H1 (cell line): ENCODE results near the gene UBN1. TPM values are rescaled to one million over a fixed set of nuclear protein-coding genes. Genes with fewer than 3 reads are reported as not detected.

Experiments used
- CTCF ChIA-PET: fragments of 300-600 bp; sonication (Branson Sonifier 250); formaldehyde crosslinking; loops from one replicate; lab custom pipeline; 2021; ENCODE audit not compliant: partially characterized antibody; lab: Charles Lee
- POLR2A ChIA-PET: fragments of 300-600 bp; sonication (Branson Sonifier 250); formaldehyde crosslinking; loops from one replicate; lab custom pipeline; 2021; ENCODE audit warnings: inconsistent platforms; ENCODE audit not compliant: partially characterized antibody; lab: Charles Lee
- DNase-seq, 2 experiments: peaks; one replicate each; pipeline versions ENCODE4 v3.0.0 to v3.0.0-alpha.2; 2010 to 2022; ENCODE audit warnings: low spot score in 2 of 2, low read depth in 1 of 2, mixed read lengths in 1 of 2
- FAIRE-seq: peaks from 2 replicates; lab custom pipeline; 2011; peaks lifted over from hg19 to GRCh38; lab: Jason Lieb, UNC
- H2AFZ ChIP-seq: 2 replicates; pipeline ENCODE4 v1.8.1; 2012; ENCODE audit warnings: low read length, inconsistent platforms
- H2AK5ac ChIP-seq: 2 replicates; pipeline ENCODE4 v1.6.1; 2013; ENCODE audit warnings: low read depth, low read length
- H2BK120ac ChIP-seq: replicated peaks from 2 replicates; pipeline ENCODE3; 2013; ENCODE audit warnings: low read depth, low read length, inconsistent platforms
- H2BK12ac ChIP-seq: 2 replicates; pipeline ENCODE4 v1.6.1; 2013; ENCODE audit warnings: low read depth, low read length
- H2BK15ac ChIP-seq: 2 replicates; pipeline ENCODE4 v1.6.1; 2013; ENCODE audit warnings: low read length
- H2BK20ac ChIP-seq: 2 replicates; pipeline ENCODE4 v1.6.1; 2013; ENCODE audit warnings: low read length
- H2BK5ac ChIP-seq: 2 replicates; pipeline ENCODE4 v1.6.1; 2013; ENCODE audit warnings: low read depth, low read length
- H3K14ac ChIP-seq: 2 replicates; pipeline ENCODE4 v1.6.1; 2013; ENCODE audit warnings: inconsistent platforms; ENCODE audit not compliant: insufficient read length
- H3K18ac ChIP-seq: 2 replicates; pipeline ENCODE4 v1.6.1; 2013; ENCODE audit warnings: low read length; ENCODE audit errors: extremely low read depth
- H3K23ac ChIP-seq: 2 replicates; pipeline ENCODE4 v1.6.1; 2013; ENCODE audit warnings: inconsistent platforms; ENCODE audit not compliant: insufficient read length
- H3K23me2 ChIP-seq: 2 replicates; pipeline ENCODE4 v1.6.1; 2013; ENCODE audit warnings: low read depth, low read length
- H3K27ac ChIP-seq: 2 replicates; pipeline ENCODE4 v1.6.1; 2011; ENCODE audit warnings: low read depth, low read length, inconsistent platforms
- H3K27me3 ChIP-seq, 4 experiments: replicated peaks in 1 of 4; 1 replicate in 1 of 4; 2 replicates in 3 of 4; pipeline versions ENCODE4 v1.6.1 to v1.8.1; 2011 to 2013; ENCODE audit warnings: low read length in 3 of 4, mild to moderate bottlenecking in 3 of 4, inconsistent platforms in 2 of 4, mixed read lengths in 2 of 4, moderate library complexity in 1 of 4; ENCODE audit not compliant: control insufficient read depth in 3 of 4, insufficient read depth in 3 of 4; ENCODE audit errors: extremely low read depth in 1 of 4
- H3K36me3 ChIP-seq, 4 experiments: 2 replicates each; pipeline versions ENCODE4 v1.6.1 to v1.8.1; 2011 to 2013; ENCODE audit warnings: mild to moderate bottlenecking in 4 of 4, low read length in 3 of 4, moderate library complexity in 2 of 4, control low read depth in 1 of 4, inconsistent platforms in 1 of 4; ENCODE audit not compliant: insufficient read depth in 4 of 4, control insufficient read depth in 2 of 4
- H3K4ac ChIP-seq: replicated peaks from 2 replicates; pipeline ENCODE3; 2013; ENCODE audit warnings: low read length, low read depth, mixed read lengths, inconsistent platforms; ENCODE audit not compliant: insufficient read length
- H3K4me1 ChIP-seq, 4 experiments: replicated peaks in 1 of 4; 1 replicate in 1 of 4; 2 replicates in 3 of 4; pipeline versions ENCODE4 v1.6.1 to v1.8.1; 2011 to 2013; ENCODE audit warnings: low read length in 3 of 4, inconsistent platforms in 2 of 4, mixed read lengths in 1 of 4; ENCODE audit not compliant: insufficient read depth in 4 of 4, control insufficient read depth in 3 of 4
- H3K4me2 ChIP-seq, 2 experiments: 2 replicates each; pipeline versions ENCODE4 v1.6.1 to v1.8.1; 2011 to 2013; ENCODE audit warnings: low read depth in 2 of 2, low read length in 2 of 2, control low read depth in 1 of 2, inconsistent platforms in 1 of 2, mild to moderate bottlenecking in 1 of 2; ENCODE audit not compliant: insufficient read depth in 1 of 2
- H3K4me3 ChIP-seq, 4 experiments: fragments of 200-600, 300-600 bp in 1 of 4; sonication (generic), shearing (Covaris generic), sonication (Bioruptor Twin) in 1 of 4; 2 replicates each; pipeline versions ENCODE4 v1.5.1 to v1.8.1; 2011 to 2016; ENCODE audit warnings: low read length in 4 of 4, low read depth in 3 of 4, control low read depth in 2 of 4, inconsistent platforms in 2 of 4, mild to moderate bottlenecking in 2 of 4, mixed read lengths in 1 of 4, moderate library complexity in 1 of 4; ENCODE audit not compliant: insufficient read depth in 2 of 4; ENCODE audit errors: extremely low read depth in 1 of 4
- H3K56ac ChIP-seq: replicated peaks from 2 replicates; pipeline ENCODE3; 2013; ENCODE audit warnings: low read depth, mild to moderate bottlenecking, mixed read lengths, low read length, inconsistent platforms; ENCODE audit not compliant: insufficient read length
- H3K79me1 ChIP-seq: 2 replicates; pipeline ENCODE4 v1.6.1; 2013; ENCODE audit warnings: low read depth, low read length, control low read depth
- H3K79me2 ChIP-seq, 2 experiments: 2 replicates each; pipeline versions ENCODE4 v1.6.1 to v1.8.1; 2012 to 2013; ENCODE audit warnings: low read length in 2 of 2, mild to moderate bottlenecking in 2 of 2, inconsistent platforms in 1 of 2; ENCODE audit not compliant: insufficient read depth in 2 of 2, control insufficient read depth in 1 of 2
- H3K9ac ChIP-seq, 4 experiments: replicated peaks in 1 of 4; 1 replicate in 1 of 4; 2 replicates in 3 of 4; pipeline versions ENCODE4 v1.6.1 to v1.8.1; 2011 to 2013; ENCODE audit warnings: low read depth in 3 of 4, low read length in 3 of 4, control low read depth in 2 of 4, mild to moderate bottlenecking in 2 of 4, moderate library complexity in 2 of 4, inconsistent platforms in 1 of 4; ENCODE audit errors: extremely low read depth in 1 of 4
- H3K9me3 ChIP-seq, 2 experiments: 2 replicates each; pipeline versions ENCODE4 v1.6.1 to v1.8.1; 2012 to 2013; ENCODE audit warnings: mild to moderate bottlenecking in 2 of 2, moderate library complexity in 2 of 2, control low read depth in 1 of 2, inconsistent platforms in 1 of 2, low read depth in 1 of 2, low read length in 1 of 2, mixed read lengths in 1 of 2; ENCODE audit not compliant: insufficient read depth in 2 of 2
- H4K20me1 ChIP-seq, 2 experiments: replicated peaks in 1 of 2; 2 replicates each; pipeline versions ENCODE3 to v1.8.1; 2011 to 2013; ENCODE audit warnings: inconsistent platforms in 2 of 2, low read length in 2 of 2, mild to moderate bottlenecking in 1 of 2; ENCODE audit not compliant: insufficient read depth in 2 of 2, control insufficient read depth in 1 of 2
- H4K5ac ChIP-seq: 2 replicates; pipeline ENCODE4 v1.6.1; 2013; ENCODE audit warnings: low read length, low read depth, mixed read lengths, inconsistent platforms; ENCODE audit not compliant: insufficient read length
- H4K8ac ChIP-seq: 2 replicates; pipeline ENCODE4 v1.8.0; 2013; ENCODE audit warnings: mild to moderate bottlenecking, moderate library complexity, low read length, inconsistent platforms; ENCODE audit not compliant: insufficient read depth; ENCODE audit errors: extremely low read depth
- H4K91ac ChIP-seq: replicated peaks from 2 replicates; pipeline ENCODE3; 2013; ENCODE audit warnings: low read length, mixed read lengths, inconsistent platforms; ENCODE audit not compliant: insufficient read length
- ASH2L ChIP-seq: fragments of 200-600, 300-600 bp; sonication (generic); IDR thresholded peaks from one replicate; pipeline ENCODE4 v1.7.1; 2017; ENCODE audit warnings: low read length
- CBX5 ChIP-seq: fragments of 300-800, 300-1000 bp; sonication (generic); IDR thresholded peaks from 2 replicates; pipeline ENCODE4 v1.7.1; 2016; ENCODE audit warnings: antibody characterized with exemption, low read length, low read depth
- EGR1 ChIP-seq: IDR thresholded peaks from 2 replicates; pipeline ENCODE4 v1.6.1; 2011; ENCODE audit warnings: low read depth, low read length, borderline replicate concordance
- HDAC2 ChIP-seq, 2 experiments: fragments of 300-600 bp in 1 of 2; sonication (generic) in 1 of 2; IDR thresholded peaks; 2 replicates each; pipeline ENCODE4 v1.6.1; 2011 to 2012; ENCODE audit warnings: low read depth in 2 of 2, low read length in 2 of 2, mild to moderate bottlenecking in 2 of 2, moderate library complexity in 2 of 2, borderline replicate concordance in 1 of 2, inconsistent platforms in 1 of 2
- HDAC6 ChIP-seq: IDR thresholded peaks from one replicate; pipeline ENCODE4 v1.7.1; 2012; ENCODE audit warnings: low read depth, mild to moderate bottlenecking, inconsistent platforms, low read length, moderate library complexity
- PHF8 ChIP-seq: fragments of 200-600 bp; sonication (generic); conservative IDR thresholded peaks from 2 replicates; pipeline ENCODE4 v1.7.1; 2012; ENCODE audit warnings: low read depth, mild to moderate bottlenecking, inconsistent platforms, low read length, moderate library complexity
- POLR2A ChIP-seq, 2 experiments: IDR thresholded peaks; 1 replicate in 1 of 2; 2 replicates in 1 of 2; pipeline ENCODE4 v1.6.1; 2011; ENCODE audit warnings: low read depth in 2 of 2, low read length in 2 of 2, mild to moderate bottlenecking in 2 of 2; ENCODE audit errors: control extremely low read depth in 1 of 2
- POLR2AphosphoS5 ChIP-seq: IDR thresholded peaks from 2 replicates; pipeline ENCODE4 v1.6.1; 2011; ENCODE audit warnings: low read depth, low read length
- RAD21 ChIP-seq, 2 experiments: IDR thresholded peaks in 1 of 2; conservative IDR thresholded peaks in 1 of 2; 2 replicates each; pipeline ENCODE4 v1.6.1; 2011; ENCODE audit warnings: low read depth in 2 of 2, low read length in 2 of 2, improper control_type of control experiment in 1 of 2, inconsistent platforms in 1 of 2, mild to moderate bottlenecking in 1 of 2, moderate library complexity in 1 of 2
- SRF ChIP-seq: IDR thresholded peaks from 2 replicates; pipeline ENCODE4 v1.6.1; 2011; ENCODE audit warnings: mild to moderate bottlenecking, low read depth, low read length, moderate library complexity
- TBP ChIP-seq: IDR thresholded peaks from 2 replicates; pipeline ENCODE4 v1.6.1; 2011; ENCODE audit warnings: low read depth, low read length, improper control_type of control experiment
- YY1 ChIP-seq: IDR thresholded peaks from 2 replicates; pipeline ENCODE4 v1.6.1; 2011; ENCODE audit warnings: low read depth, mild to moderate bottlenecking, low read length
- ZNF274 ChIP-seq: IDR thresholded peaks from 2 replicates; pipeline ENCODE4 v1.7.0; 2012; ENCODE audit warnings: low read length, borderline replicate concordance; ENCODE audit errors: extremely low read depth
- WGBS, 2 experiments: shearing (Covaris generic) in 1 of 2; methylation state at CpG; one replicate each; pipeline versions ENCODE4 v1.1.6 to v1.1.7; 2013 to 2015; ENCODE audit warnings: low lambda C conversion rate in 2 of 2, mixed read lengths in 2 of 2, inconsistent platforms in 1 of 2, low coverage in 1 of 2, missing lambda C conversion rate in 1 of 2; ENCODE audit not compliant: insufficient replicate concordance in 2 of 2, insufficient coverage in 1 of 2, insufficient read length in 1 of 2; ENCODE audit errors: extremely low coverage in 1 of 2, missing lambda C conversion rate in 1 of 2; 5-methylcytosine and 5-hydroxymethylcytosine counted together
- polyA plus RNA-seq, 7 experiments: library from polyadenylated mRNA; depleted of rRNA in 3 of 7; stranded (reverse) in 5 of 7; unstranded in 2 of 7; fragments of >200 nt in 5 of 7; fragments of 200-250 nt in 2 of 7; gene quantifications; 1 replicate in 5 of 7; 2 replicates in 1 of 7; 4 replicates in 1 of 7; pipeline versions ENCODE4 v1.2.1 to v1.2.3, GENCODE V29; 2011 to 2013; ENCODE audit warnings: missing spikeins in 2 of 7, mixed read lengths in 2 of 7
- total RNA-seq: library from RNA; stranded (reverse); fragmentation: NEBNext Ultra II Directional; extraction: Animal tissue kit (Norgen Biotek cat#: 25700); gene quantifications from 2 replicates; pipeline ENCODE4 v1.2.1, GENCODE V29; 2021

Gene UBN1
- total and polyA plus RNA-seq, 2 of the 8 experiments (the other 6 are each of a cell fraction or from before 2014, with no cell fraction given) = 16.2 to 37.0 TPM

- Histone ChIP-seq H3K79me2 (no peaks in the 10 kb centered on the region), H2BK15ac (no peak overlapping the region), H3K23me2 (peaks cover 8% of the 10 kb centered on the region; the same call in 1 of the 2 replicates), H2BK5ac (no peak overlapping the region), H3K4ac (no peak overlapping the region), H3K79me1 (no peaks in the 10 kb centered on the region), H4K8ac (no peak overlapping the region), H3K27ac (no peak overlapping the region), H2AK5ac (no peak overlapping the region), H2BK120ac (no peak overlapping the region), H4K91ac (no peak overlapping the region), H3K4me3 (no peak overlapping the region), H3K56ac (no peak overlapping the region), H3K36me3 (peaks cover 3 to 30% (median 11%) of the 10 kb centered on the region in 4 experiments; a peak in 7 of 8 replicates), H3K23ac (no peak overlapping the region), H3K14ac (no peak overlapping the region), H4K20me1 (peaks cover 0 to 5% of the 10 kb centered on the region in 2 experiments), H3K9ac (no peak overlapping the region), H3K18ac (no peak overlapping the region), H3K4me1 (peaks cover 0 to 14% (median 8%) of the 10 kb centered on the region in 4 experiments; a peak in 4 of 7 replicates), H2BK12ac (no peak overlapping the region), H4K5ac (no peak overlapping the region), H3K4me2 (no peak overlapping the region), H3K27me3 (no peaks in the 10 kb centered on the region), H3K9me3 (no peaks in the 10 kb centered on the region), H2AFZ (no peak overlapping the region), H2BK20ac (no peak overlapping the region)
- FAIRE-seq (no peak), DNase-seq (no peak)
- WGBS, 2 experiments = 92% methylated on average over 9 of the region's 11 CpGs; no CpG with 5 or more reads in 1 of the 2 experiments
- ChIA-PET CTCF (interaction anchor here (0.9 to 1.2 kb wide), 3 partner anchors 12 to 91 kb away, joined by 3 read pairs; no protein-coding TSS in a partner anchor), POLR2A (interaction anchor here (1.0 to 1.5 kb wide), 3 partner anchors 10 to 110 kb away, joined by 3 to 4 read pairs (median 4); no protein-coding TSS in a partner anchor)
- TF ChIP-seq POLR2AphosphoS5 (no peak), RAD21 (IDR thresholded peaks at IDR 0.05 in 1 of 2, conservative IDR thresholded peaks at IDR 0.05 in 1 of 2; ENCODE audit: low read depth in 2 of 2, low read length in 2 of 2) (no peak), POLR2A (IDR thresholded peaks at IDR 0.05; ENCODE audit: control extremely low read depth in 1 of 2, low read depth in 2 of 2, low read length in 2 of 2) (no peak), TBP (no peak), ASH2L (no peak), PHF8 (no peak), HDAC2 (IDR thresholded peaks at IDR 0.05; ENCODE audit: borderline replicate concordance in 1 of 2, low read depth in 2 of 2, low read length in 2 of 2) (no peak), EGR1 (no peak), HDAC6 (no peak), CBX5 (no peak), ZNF274 (no peak), YY1 (no peak), SRF (no peak)
These were observed 42.0 kb upstream of the UBN1 start for GRCh38 chr16:4805231-4805630.
